Vagina (tissue), 2 donors: Measurements from ENCODE around the gene AMPD1.

Source experiments
- POLR2AphosphoS5 ChIP-seq, 2 donors: sonication (generic); formaldehyde crosslinking; IDR thresholded peaks; one replicate each; pipeline ENCODE4 v1.9.0; 2017; ENCODE audit warnings: antibody characterized with exemption in 2 of 2, mild to moderate bottlenecking in 2 of 2, low read depth in 1 of 2; ENCODE audit not compliant: insufficient read depth in 1 of 2
- TF ChIP-seq, protein P1 (sequence below), 3 experiments: fragments of 450-650 bp in 2 of 3; fragments of 200-600 bp in 1 of 3; sonication (generic) in 1 of 3; IDR thresholded peaks; one replicate each; pipeline ENCODE4 v1.5.1; 2017 to 2019; ENCODE audit warnings: antibody characterized with exemption in 3 of 3, mild to moderate bottlenecking in 2 of 3, moderate library complexity in 2 of 3

DNA sequence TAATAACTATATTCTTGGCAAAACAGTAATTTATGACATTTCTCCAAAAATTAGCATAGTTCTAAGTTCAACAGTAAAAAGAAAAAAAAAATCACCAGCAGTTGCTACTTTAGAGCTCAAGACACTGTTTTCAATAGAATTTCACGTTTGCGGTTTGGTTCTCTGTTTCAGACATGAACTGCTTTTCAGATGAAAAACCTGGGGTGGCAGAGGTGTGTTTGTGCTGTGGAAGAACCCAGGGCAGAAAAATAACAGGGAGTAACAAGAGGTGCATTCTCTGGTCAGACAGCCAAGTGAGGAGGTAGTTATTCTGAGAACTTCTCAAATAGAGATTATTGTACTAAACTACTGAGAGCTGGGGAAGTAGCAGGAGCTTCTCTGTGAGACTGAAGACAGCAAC is 12.3 kb upstream of the AMPD1 start:
- no peak for TF ChIP-seq POLR2AphosphoS5 (IDR thresholded peaks at IDR 0.05; ENCODE audit: insufficient read depth in 1 of 2, low read depth in 1 of 2)
- TF ChIP-seq, protein P1, sequence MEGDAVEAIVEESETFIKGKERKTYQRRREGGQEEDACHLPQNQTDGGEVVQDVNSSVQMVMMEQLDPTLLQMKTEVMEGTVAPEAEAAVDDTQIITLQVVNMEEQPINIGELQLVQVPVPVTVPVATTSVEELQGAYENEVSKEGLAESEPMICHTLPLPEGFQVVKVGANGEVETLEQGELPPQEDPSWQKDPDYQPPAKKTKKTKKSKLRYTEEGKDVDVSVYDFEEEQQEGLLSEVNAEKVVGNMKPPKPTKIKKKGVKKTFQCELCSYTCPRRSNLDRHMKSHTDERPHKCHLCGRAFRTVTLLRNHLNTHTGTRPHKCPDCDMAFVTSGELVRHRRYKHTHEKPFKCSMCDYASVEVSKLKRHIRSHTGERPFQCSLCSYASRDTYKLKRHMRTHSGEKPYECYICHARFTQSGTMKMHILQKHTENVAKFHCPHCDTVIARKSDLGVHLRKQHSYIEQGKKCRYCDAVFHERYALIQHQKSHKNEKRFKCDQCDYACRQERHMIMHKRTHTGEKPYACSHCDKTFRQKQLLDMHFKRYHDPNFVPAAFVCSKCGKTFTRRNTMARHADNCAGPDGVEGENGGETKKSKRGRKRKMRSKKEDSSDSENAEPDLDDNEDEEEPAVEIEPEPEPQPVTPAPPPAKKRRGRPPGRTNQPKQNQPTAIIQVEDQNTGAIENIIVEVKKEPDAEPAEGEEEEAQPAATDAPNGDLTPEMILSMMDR (IDR thresholded peaks at IDR 0.05), result no peak
